HG03039 (cell line): ENCODE data around the gene KCNK1.
"Not testable (repeated sequence)": the region's sequence is repeated elsewhere in the genome, so short reads cannot be mapped to it uniquely, and the experiment has no call there.

ENCODE experiments used
- ATAC-seq: cut with Tn5 transposase; IDR thresholded peaks from one replicate; pipeline ENCODE4 v1.9.1; 2021; ENCODE audit warnings: mild to moderate bottlenecking, moderate library complexity; ENCODE audit not compliant: unreplicated experiment

The KCNK1 gene

GRCh38 chr1:233607252-233608119, 6.4 kb upstream of the KCNK1 start:
- ATAC-seq = peak; percentile 58

- ATAC-seq = no peak
These were observed 4.9 kb upstream of the KCNK1 start for GRCh38 chr1:233608988-233609387.

- ATAC-seq = no peak
These were observed 4.0 kb upstream of the KCNK1 start for GRCh38 chr1:233609926-233610325.

GRCh38 chr1:233610628-233611027, 3.3 kb upstream of the KCNK1 start:
- no peak for ATAC-seq

GRCh38 chr1:233611363-233611762, 2.5 kb upstream of the KCNK1 start:
- ATAC-seq = not testable (repeated sequence)

- ATAC-seq = no peak
These were observed 352 bp downstream of the KCNK1 start for GRCh38 chr1:233614173-233614742.

- no peak for ATAC-seq
These were observed 1.0 kb downstream of the KCNK1 start for GRCh38 chr1:233614743-233615521.

GRCh38 chr1:233615571-233615970, 1.7 kb downstream of the KCNK1 start:
- no peak for ATAC-seq

- no peak for ATAC-seq
These were observed 3.1 kb downstream of the KCNK1 start for GRCh38 chr1:233617025-233617424.

GRCh38 chr1:233619414-233619813, 5.5 kb downstream of the KCNK1 start:
- ATAC-seq = not testable (repeated sequence)

- ATAC-seq = no peak
These were observed 6.2 kb downstream of the KCNK1 start for GRCh38 chr1:233620065-233620464.

GRCh38 chr1:233621923-233622322, 8.0 kb downstream of the KCNK1 start:
- no peak for ATAC-seq

- ATAC-seq = no peak
These were observed 10.4 kb downstream of the KCNK1 start for GRCh38 chr1:233624289-233624688.

GRCh38 chr1:233625087-233625486, 11.2 kb downstream of the KCNK1 start:
- no peak for ATAC-seq

- no peak for ATAC-seq
These were observed 11.6 kb downstream of the KCNK1 start for GRCh38 chr1:233625510-233625981.

- ATAC-seq = no peak
These were observed 13.5 kb downstream of the KCNK1 start for GRCh38 chr1:233627376-233627775.

- no peak for ATAC-seq
These were observed 13.9 kb downstream of the KCNK1 start for GRCh38 chr1:233627823-233628222.

- no peak for ATAC-seq
These were observed 15.5 kb downstream of the KCNK1 start for GRCh38 chr1:233629305-233629935.

GRCh38 chr1:233631810-233632405, 18.0 kb downstream of the KCNK1 start:
- no peak for ATAC-seq

GRCh38 chr1:233632436-233632835, 18.5 kb downstream of the KCNK1 start:
- no peak for ATAC-seq
